Spleen (tissue), 11 donors: Measurements from ENCODE around the gene CNTNAP5. TPM values are rescaled to one million over a fixed set of nuclear protein-coding genes. Genes with fewer than 3 reads are reported as not detected.

Source experiments
- DNase-seq: peaks from one replicate; pipeline ENCODE4 v3.0.0-alpha.2; 2020
- H3K27ac ChIP-seq, 8 donors: fragments of 200-600 bp; sonication (generic) in 7 of 8; 1 replicate in 4 of 8; 2 replicates in 4 of 8; pipeline versions ENCODE4 v1.5.0 to v1.8.0; 2016 to 2021; ENCODE audit warnings: inconsistent platforms in 4 of 8, mild to moderate bottlenecking in 4 of 8, moderate library complexity in 1 of 8
- H3K27me3 ChIP-seq, 7 donors: fragments of 200-600 bp; sonication (generic) in 6 of 7; replicated peaks in 1 of 7; 1 replicate in 4 of 7; 2 replicates in 3 of 7; pipeline versions ENCODE4 v1.5.0 to v1.8.0; 2016 to 2021; ENCODE audit warnings: inconsistent platforms in 3 of 7, mild to moderate bottlenecking in 1 of 7
- H3K36me3 ChIP-seq, 6 donors: fragments of 200-600 bp; sonication (generic) in 5 of 6; 1 replicate in 4 of 6; 2 replicates in 2 of 6; pipeline versions ENCODE4 v1.5.0 to v1.8.0; 2016 to 2021; ENCODE audit warnings: inconsistent platforms in 2 of 6
- H3K4me1 ChIP-seq, 6 donors: fragments of 200-600 bp; sonication (generic) in 5 of 6; 1 replicate in 3 of 6; 2 replicates in 3 of 6; pipeline versions ENCODE4 v1.5.0 to v1.8.0; 2016 to 2021; ENCODE audit warnings: inconsistent platforms in 3 of 6
- H3K4me3 ChIP-seq, 8 donors: fragments of 200-600 bp; sonication (generic) in 7 of 8; 1 replicate in 4 of 8; 2 replicates in 4 of 8; pipeline versions ENCODE4 v1.5.0 to v1.8.0; 2016 to 2021; ENCODE audit warnings: inconsistent platforms in 4 of 8, mild to moderate bottlenecking in 4 of 8, moderate library complexity in 2 of 8
- H3K9me3 ChIP-seq, 8 donors: fragments of 200-600 bp; sonication (generic) in 7 of 8; 1 replicate in 4 of 8; 2 replicates in 4 of 8; pipeline versions ENCODE4 v1.5.0 to v1.8.0; 2016 to 2021; ENCODE audit warnings: inconsistent platforms in 4 of 8
- POLR2A ChIP-seq, 3 donors: fragments of 450-650 bp; IDR thresholded peaks; one replicate each; pipeline ENCODE4 v1.5.1; 2017; ENCODE audit warnings: antibody characterized with exemption in 3 of 3, mild to moderate bottlenecking in 1 of 3
- POLR2AphosphoS5 ChIP-seq, 3 donors: sonication (generic); formaldehyde crosslinking; IDR thresholded peaks; one replicate each; pipeline ENCODE4 v1.5.1; 2017; ENCODE audit warnings: antibody characterized with exemption in 3 of 3
- WGBS, 5 donors: extraction: QIAGEN DNeasy Blood & Tissue Kit in 3 of 5; methylation state at CpG; one replicate each; pipeline versions ENCODE4 v1.1.5 to v1.1.7; 2013 to 2018; 5-methylcytosine and 5-hydroxymethylcytosine counted together
- intact Hi-C: fragments of 100-400 bp; cut with DNase I; formaldehyde crosslinking; loops from one replicate; pipeline ENCODE4 v1.15.0; 2023; ENCODE audit warnings: low total_unique reads
- polyA plus RNA-seq, 3 donors: library from polyadenylated mRNA; stranded (reverse); fragments of 200-250 nt; gene quantifications; one replicate each; pipeline ENCODE4 v1.2.1, GENCODE V29; 2013
- total RNA-seq, 7 donors: library from RNA; depleted of rRNA in 3 of 7; stranded (reverse); fragments of >200 nt in 3 of 7; fragmentation: NEBNext Ultra II Directional in 4 of 7; extraction: Animal tissue kit (Norgen Biotek cat#: 25700) in 4 of 7; gene quantifications; one replicate each; pipeline versions ENCODE4 v1.1.0 to v1.2.1, GENCODE V29; 2016 to 2021
- TF ChIP-seq, protein P1 (sequence below), 11 experiments: fragments of 200-600 bp in 7 of 11; fragments of 450-650 bp in 4 of 11; sonication (generic) in 4 of 11; IDR thresholded peaks in 8 of 11; conservative IDR thresholded peaks in 3 of 11; 1 replicate in 7 of 11; 2 replicates in 4 of 11; pipeline versions ENCODE4 v1.4.0 to v1.8.0; 2016 to 2021; ENCODE audit warnings: antibody characterized with exemption in 11 of 11, inconsistent platforms in 4 of 11, mild to moderate bottlenecking in 1 of 11
- donor health status: healthy with polysubstance abuse.
- donor health status: DM: no; HTN: no; CAD: no; lungs with moderate emphysema.
- donor health status: DM: no; HTN: no; CAD: no.
- donor health status: Bipolar disorder and iron deficiency.
- donor health status: healthy.
- donor health status: DM: no; HTN: no; CAD: no.
- donor health status: DM: yes; HTN: yes; CAD: no.

The CNTNAP5 gene
- total and polyA plus RNA-seq, 10 donors = 0.18 TPM; not detected in 9

DNA sequence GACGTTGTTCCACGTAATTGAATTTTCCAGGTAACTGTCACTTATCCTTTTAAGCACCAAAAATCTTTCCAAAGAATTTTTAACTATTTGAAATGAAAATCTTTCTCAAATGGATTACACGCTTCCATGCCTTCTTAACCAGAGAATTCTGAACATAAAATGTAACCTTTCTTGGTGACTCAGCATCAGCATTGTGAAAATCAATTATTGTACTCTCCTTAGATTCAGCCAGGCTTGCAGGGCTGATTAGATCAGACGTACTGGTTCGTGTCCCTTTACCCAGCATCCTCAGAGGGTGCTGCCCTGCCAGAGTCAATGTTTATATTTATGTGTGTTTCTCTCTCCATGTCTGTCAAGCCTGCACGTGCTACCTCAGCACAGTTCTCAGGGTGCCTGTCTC, 623.9 kb downstream of the CNTNAP5 start:
- intact Hi-C loops = no loop called here
- 78 to 89% (median 83%) methylated on average over 6 of the region's 6 CpGs for WGBS, 5 donors
- H3K4me1 ChIP-seq = no peaks in the 10 kb centered on the region
- H3K36me3 ChIP-seq = no peaks in the 10 kb centered on the region
- H3K27ac ChIP-seq = no peak overlapping the region
- DNase-seq = no peak
- TF ChIP-seq POLR2AphosphoS5 (IDR thresholded peaks at IDR 0.05) (no peak), POLR2A (IDR thresholded peaks at IDR 0.05) (no peak)
- TF ChIP-seq, protein P1, sequence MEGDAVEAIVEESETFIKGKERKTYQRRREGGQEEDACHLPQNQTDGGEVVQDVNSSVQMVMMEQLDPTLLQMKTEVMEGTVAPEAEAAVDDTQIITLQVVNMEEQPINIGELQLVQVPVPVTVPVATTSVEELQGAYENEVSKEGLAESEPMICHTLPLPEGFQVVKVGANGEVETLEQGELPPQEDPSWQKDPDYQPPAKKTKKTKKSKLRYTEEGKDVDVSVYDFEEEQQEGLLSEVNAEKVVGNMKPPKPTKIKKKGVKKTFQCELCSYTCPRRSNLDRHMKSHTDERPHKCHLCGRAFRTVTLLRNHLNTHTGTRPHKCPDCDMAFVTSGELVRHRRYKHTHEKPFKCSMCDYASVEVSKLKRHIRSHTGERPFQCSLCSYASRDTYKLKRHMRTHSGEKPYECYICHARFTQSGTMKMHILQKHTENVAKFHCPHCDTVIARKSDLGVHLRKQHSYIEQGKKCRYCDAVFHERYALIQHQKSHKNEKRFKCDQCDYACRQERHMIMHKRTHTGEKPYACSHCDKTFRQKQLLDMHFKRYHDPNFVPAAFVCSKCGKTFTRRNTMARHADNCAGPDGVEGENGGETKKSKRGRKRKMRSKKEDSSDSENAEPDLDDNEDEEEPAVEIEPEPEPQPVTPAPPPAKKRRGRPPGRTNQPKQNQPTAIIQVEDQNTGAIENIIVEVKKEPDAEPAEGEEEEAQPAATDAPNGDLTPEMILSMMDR (IDR thresholded peaks at IDR 0.05 in 8 of 11, conservative IDR thresholded peaks at IDR 0.05 in 3 of 11) = no peak
- H3K4me3 ChIP-seq = no peak overlapping the region
- no peaks in the 10 kb centered on the region for H3K27me3 ChIP-seq
- H3K9me3 ChIP-seq = peaks cover 0 to 3% (median 0%) of the 10 kb centered on the region in 8 donors

DNA sequence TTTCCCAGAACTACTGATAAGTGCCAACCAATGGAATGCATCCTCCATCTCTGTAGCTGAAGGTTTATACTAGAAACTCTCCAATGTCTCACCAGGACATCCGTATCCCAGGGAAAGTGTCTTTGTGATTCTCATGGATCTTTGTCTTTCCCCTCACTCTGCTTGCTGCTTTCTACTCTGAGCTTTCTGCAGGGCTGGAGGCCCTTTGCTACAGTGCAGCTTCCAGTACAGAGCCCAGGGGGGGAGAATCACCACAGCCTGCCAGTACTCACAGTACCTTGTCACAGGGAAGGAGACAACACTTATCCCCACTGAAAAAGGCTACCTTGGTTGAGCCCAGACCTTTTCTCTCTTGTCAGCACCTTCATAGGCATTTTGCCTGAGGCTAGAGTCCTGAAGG, 627.0 kb downstream of the CNTNAP5 start:
- TF ChIP-seq, protein P1 (IDR thresholded peaks at IDR 0.05 in 8 of 11, conservative IDR thresholded peaks at IDR 0.05 in 3 of 11) = no peak
- TF ChIP-seq POLR2A (IDR thresholded peaks at IDR 0.05) (no peak), POLR2AphosphoS5 (IDR thresholded peaks at IDR 0.05) (no peak)
- Histone ChIP-seq H3K4me3 (no peak overlapping the region), H3K27me3 (no peaks in the 10 kb centered on the region), H3K4me1 (no peaks in the 10 kb centered on the region), H3K36me3 (no peaks in the 10 kb centered on the region), H3K9me3 (peaks cover 0 to 3% (median 0%) of the 10 kb centered on the region in 8 donors), H3K27ac (no peak overlapping the region)
- DNase-seq = no peak
- intact Hi-C loops = no loop called here
- WGBS, 5 donors = 86 to 92% (median 87%) methylated on average over 1 of the region's 1 CpG

DNA sequence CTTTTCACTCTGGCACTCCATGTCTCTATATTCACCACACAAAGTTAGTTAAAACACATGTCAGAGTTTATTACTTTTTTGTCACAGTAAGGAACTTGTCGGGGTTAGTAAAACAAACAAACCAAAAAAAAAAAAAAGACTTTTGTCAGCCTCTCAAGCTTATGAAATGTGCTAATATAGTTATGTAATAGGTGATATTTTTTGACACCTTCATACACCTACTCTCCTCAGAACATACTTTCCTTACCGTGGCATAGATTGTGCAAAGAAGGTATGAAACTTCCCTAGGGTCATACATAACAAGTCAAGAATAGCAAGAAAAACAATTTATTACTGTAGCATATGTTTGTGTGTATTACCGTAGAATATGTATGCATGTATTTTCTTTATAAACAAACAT, 633.3 kb downstream of the CNTNAP5 start:
- Histone ChIP-seq H3K9me3 (no peaks in the 10 kb centered on the region), H3K27ac (no peak overlapping the region), H3K36me3 (no peaks in the 10 kb centered on the region), H3K4me1 (no peaks in the 10 kb centered on the region), H3K4me3 (no peak overlapping the region), H3K27me3 (no peaks in the 10 kb centered on the region)
- no peak for DNase-seq
- TF ChIP-seq POLR2AphosphoS5 (IDR thresholded peaks at IDR 0.05) (no peak), POLR2A (IDR thresholded peaks at IDR 0.05) (no peak)
- TF ChIP-seq, protein P1 (IDR thresholded peaks at IDR 0.05 in 8 of 11, conservative IDR thresholded peaks at IDR 0.05 in 3 of 11) = no peak
- intact Hi-C loops = no loop called here
- 80 to 86% (median 82%) methylated on average over 3 of the region's 3 CpGs for WGBS, 5 donors

DNA sequence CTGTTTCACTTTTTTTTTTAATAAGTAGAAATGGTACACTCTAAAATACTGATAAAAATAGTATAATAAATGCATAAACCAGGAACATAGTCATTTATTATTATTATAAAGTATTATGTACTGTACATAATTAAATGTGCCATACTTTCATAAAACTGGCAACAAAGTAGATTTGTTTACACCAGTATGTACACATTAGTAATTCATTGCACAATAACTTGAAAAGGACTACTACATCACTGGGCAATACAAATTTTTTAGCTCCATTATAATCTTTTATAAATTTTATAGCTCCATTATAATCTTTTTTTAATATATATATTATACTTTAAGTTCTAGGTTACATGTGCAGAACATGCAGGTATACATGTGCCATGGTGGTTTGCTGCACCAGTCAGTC, 636.5 kb downstream of the CNTNAP5 start:
- intact Hi-C loops = no loop called here
- TF ChIP-seq, protein P1 (IDR thresholded peaks at IDR 0.05 in 8 of 11, conservative IDR thresholded peaks at IDR 0.05 in 3 of 11) = no peak
- TF ChIP-seq POLR2A (IDR thresholded peaks at IDR 0.05) = no peak
- TF ChIP-seq POLR2AphosphoS5 (IDR thresholded peaks at IDR 0.05) = no peak
- peaks cover 0 to 6% (median 0%) of the 10 kb centered on the region in 8 donors for H3K9me3 ChIP-seq
- no peak overlapping the region for H3K27ac ChIP-seq
- no peak overlapping the region for H3K4me3 ChIP-seq
- no peak for DNase-seq
- H3K36me3 ChIP-seq = no peaks in the 10 kb centered on the region
- no peaks in the 10 kb centered on the region for H3K27me3 ChIP-seq
- H3K4me1 ChIP-seq = no peaks in the 10 kb centered on the region
